SK-N-MC (cell line): ENCODE data around the gene DNAJC15.

Experiments used
- EZH2 ChIP-seq: fragments of 200-600 bp; sonication (generic); IDR thresholded peaks from one replicate; pipeline ENCODE4 v1.6.1; 2017; ENCODE audit warnings: antibody characterized with exemption
- POLR2AphosphoS5 ChIP-seq: IDR thresholded peaks from 2 replicates; pipeline ENCODE4 v1.6.1; 2012; ENCODE audit warnings: mild to moderate bottlenecking, low read depth, low read length, borderline replicate concordance

DNA sequence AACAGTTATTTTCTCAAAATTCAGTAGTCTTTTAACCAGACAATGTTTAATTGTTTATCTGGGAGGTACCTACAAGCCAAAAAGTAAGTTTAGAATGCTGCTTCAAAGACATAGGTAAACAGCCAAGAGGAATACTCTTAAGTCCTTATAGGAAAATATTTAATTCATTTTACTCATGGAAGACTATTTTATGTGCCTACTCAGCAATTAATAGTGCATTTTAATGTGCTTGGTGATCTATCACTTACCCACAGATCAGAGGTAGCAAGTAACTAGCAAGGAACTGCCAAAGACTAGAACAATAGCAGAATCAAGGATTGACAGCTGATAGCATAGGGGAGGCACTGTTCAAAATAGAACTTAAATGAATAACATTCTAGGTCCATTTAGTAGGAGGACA, 60.4 kb downstream of the DNAJC15 start:
- no peak for TF ChIP-seq EZH2
- TF ChIP-seq POLR2AphosphoS5, result no peak
